Measurements from ENCODE around the gene PYCARD.
"Not testable (repeated sequence)": the region's sequence is repeated elsewhere in the genome, so short reads cannot be mapped to it uniquely, and the experiment has no call there.

Gene PYCARD

DNA sequence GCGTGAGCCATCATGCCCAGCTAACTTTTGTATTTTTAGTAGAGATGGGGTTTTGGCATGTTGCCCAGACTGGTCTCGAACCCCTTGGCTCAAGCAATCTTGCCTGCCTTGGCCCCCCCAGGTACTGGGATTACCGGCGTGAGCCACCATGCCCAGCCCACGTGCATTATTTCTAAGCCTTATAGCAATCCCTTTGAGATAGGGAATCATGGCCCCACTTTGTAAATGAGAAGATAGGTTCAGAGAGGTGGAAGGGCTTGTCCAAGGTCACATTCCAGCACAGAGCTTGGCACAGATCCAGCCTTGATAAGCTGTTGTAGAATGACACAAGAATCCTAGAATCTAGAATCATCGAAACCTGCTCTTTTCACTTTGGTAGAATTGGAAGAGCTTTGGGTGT, 4.2 kb upstream of the PYCARD start:
- Histone ChIP-seq H3K9me3 (ENCODE audit: severe bottlenecking) (no peaks in the 10 kb centered on the region), H3K4me3 (ENCODE audit: severe bottlenecking) (no peak overlapping the region), H3K27ac (ENCODE audit: poor library complexity, severe bottlenecking) (no peak overlapping the region), H3K36me3 (ENCODE audit: low read depth) (no peaks in the 10 kb centered on the region), H3K27me3 (ENCODE audit: insufficient read depth, poor library complexity, severe bottlenecking) (no peaks in the 10 kb centered on the region), H3K4me1 (ENCODE audit: insufficient read depth, poor library complexity, severe bottlenecking) (no peaks in the 10 kb centered on the region)
- no peak for DNase-seq (ENCODE audit: low spot score)
- TF ChIP-seq, protein P1, sequence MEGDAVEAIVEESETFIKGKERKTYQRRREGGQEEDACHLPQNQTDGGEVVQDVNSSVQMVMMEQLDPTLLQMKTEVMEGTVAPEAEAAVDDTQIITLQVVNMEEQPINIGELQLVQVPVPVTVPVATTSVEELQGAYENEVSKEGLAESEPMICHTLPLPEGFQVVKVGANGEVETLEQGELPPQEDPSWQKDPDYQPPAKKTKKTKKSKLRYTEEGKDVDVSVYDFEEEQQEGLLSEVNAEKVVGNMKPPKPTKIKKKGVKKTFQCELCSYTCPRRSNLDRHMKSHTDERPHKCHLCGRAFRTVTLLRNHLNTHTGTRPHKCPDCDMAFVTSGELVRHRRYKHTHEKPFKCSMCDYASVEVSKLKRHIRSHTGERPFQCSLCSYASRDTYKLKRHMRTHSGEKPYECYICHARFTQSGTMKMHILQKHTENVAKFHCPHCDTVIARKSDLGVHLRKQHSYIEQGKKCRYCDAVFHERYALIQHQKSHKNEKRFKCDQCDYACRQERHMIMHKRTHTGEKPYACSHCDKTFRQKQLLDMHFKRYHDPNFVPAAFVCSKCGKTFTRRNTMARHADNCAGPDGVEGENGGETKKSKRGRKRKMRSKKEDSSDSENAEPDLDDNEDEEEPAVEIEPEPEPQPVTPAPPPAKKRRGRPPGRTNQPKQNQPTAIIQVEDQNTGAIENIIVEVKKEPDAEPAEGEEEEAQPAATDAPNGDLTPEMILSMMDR (IDR thresholded peaks at IDR 0.05; ENCODE audit: poor library complexity, severe bottlenecking), result no peak
- ATAC-seq (ENCODE audit: low read depth), result no peak

GRCh38 chr16:31204871-31205666, 2.5 kb upstream of the PYCARD start:
- Histone ChIP-seq H3K9me3 (ENCODE audit: severe bottlenecking) (no peaks in the 10 kb centered on the region), H3K4me3 (ENCODE audit: severe bottlenecking) (no peak overlapping the region), H3K36me3 (ENCODE audit: low read depth) (no peaks in the 10 kb centered on the region), H3K27me3 (ENCODE audit: insufficient read depth, poor library complexity, severe bottlenecking) (no peaks in the 10 kb centered on the region), H3K27ac (ENCODE audit: poor library complexity, severe bottlenecking) (no peak overlapping the region), H3K4me1 (ENCODE audit: insufficient read depth, poor library complexity, severe bottlenecking) (peaks cover 11% of the 10 kb centered on the region)
- TF ChIP-seq, protein P1 (IDR thresholded peaks at IDR 0.05; ENCODE audit: poor library complexity, severe bottlenecking), result no peak
- DNase-seq (ENCODE audit: low spot score) (no peak), ATAC-seq (ENCODE audit: low read depth) (no peak)

- H3K27ac ChIP-seq (ENCODE audit: poor library complexity, severe bottlenecking), result peak overlapping the region; percentile 39
- TF ChIP-seq, protein P1 (IDR thresholded peaks at IDR 0.05; ENCODE audit: poor library complexity, severe bottlenecking), result no peak
- ATAC-seq (ENCODE audit: low read depth) (peak; percentile 59), DNase-seq (ENCODE audit: low spot score) (peak; percentile 59)
- peaks cover 6% of the 10 kb centered on the region for H3K36me3 ChIP-seq (ENCODE audit: low read depth)
- peak overlapping the region; percentile 39 for H3K4me3 ChIP-seq (ENCODE audit: severe bottlenecking)
- H3K9me3 ChIP-seq (ENCODE audit: severe bottlenecking), result no peaks in the 10 kb centered on the region
- H3K4me1 ChIP-seq (ENCODE audit: insufficient read depth, poor library complexity, severe bottlenecking), result peaks cover 11% of the 10 kb centered on the region
- no peaks in the 10 kb centered on the region for H3K27me3 ChIP-seq (ENCODE audit: insufficient read depth, poor library complexity, severe bottlenecking)
These were observed 762 bp downstream of the PYCARD start for GRCh38 chr16:31201582-31202413.

- DNase-seq (ENCODE audit: low spot score), result peak; percentile 52
- Histone ChIP-seq H3K27me3 (ENCODE audit: insufficient read depth, poor library complexity, severe bottlenecking) (no peaks in the 10 kb centered on the region), H3K4me3 (ENCODE audit: severe bottlenecking) (peak overlapping the region; percentile 39), H3K9me3 (ENCODE audit: severe bottlenecking) (no peaks in the 10 kb centered on the region), H3K27ac (ENCODE audit: poor library complexity, severe bottlenecking) (peak overlapping the region; percentile 39), H3K4me1 (ENCODE audit: insufficient read depth, poor library complexity, severe bottlenecking) (peaks cover 11% of the 10 kb centered on the region), H3K36me3 (ENCODE audit: low read depth) (peaks cover 14% of the 10 kb centered on the region)
- TF ChIP-seq, protein P1 (IDR thresholded peaks at IDR 0.05; ENCODE audit: poor library complexity, severe bottlenecking), result no peak
- ATAC-seq (ENCODE audit: low read depth), result peak; percentile 7; the same call in 2 of the 3 replicates
These were observed 1.6 kb downstream of the PYCARD start for GRCh38 chr16:31200821-31201568.

- ATAC-seq (ENCODE audit: low read depth); DNase-seq (ENCODE audit: low spot score); H3K27me3 ChIP-seq (ENCODE audit: insufficient read depth, poor library complexity, severe bottlenecking); H3K4me3 ChIP-seq (ENCODE audit: severe bottlenecking); H3K9me3 ChIP-seq (ENCODE audit: severe bottlenecking): not testable (repeated sequence)
- peaks cover 11% of the 10 kb centered on the region for H3K4me1 ChIP-seq (ENCODE audit: insufficient read depth, poor library complexity, severe bottlenecking)
- H3K36me3 ChIP-seq (ENCODE audit: low read depth), result peaks cover 23% of the 10 kb centered on the region
- peak overlapping the region; percentile 39 for H3K27ac ChIP-seq (ENCODE audit: poor library complexity, severe bottlenecking)
These were observed 2.4 kb downstream of the PYCARD start for GRCh38 chr16:31200111-31200510.

All from RWPE2 (cell line).